Right ventricle myocardium inferior (tissue), 1 donor: ENCODE measurements around the gene ECHDC3. TPM values are rescaled to one million over a fixed set of nuclear protein-coding genes. Genes with fewer than 3 reads are reported as not detected.
A peak's percentile ranks its signal among the peaks of the same experiment; 100 is the strongest.
"Not testable (repeated sequence)": the region's sequence is repeated elsewhere in the genome, so short reads cannot be mapped to it uniquely, and the experiment has no call there.

Experiments used
- ATAC-seq: fragments of 200-7000 bp; cut with Tn5 transposase; one replicate; pipeline ENCODE4 v1.9.1; 2020; ENCODE audit warnings: mild to moderate bottlenecking, moderate library complexity
- DNase-seq: peaks from one replicate; pipeline ENCODE4 v3.0.0; 2021; ENCODE audit errors: missing footprints
- intact Hi-C: fragments of 100-400 bp; cut with DNase I; formaldehyde crosslinking; loops from one replicate; pipeline ENCODE4 v1.11.0; 2022
- long read RNA-seq: library from polyadenylated mRNA; unstranded; transcript quantifications from one replicate; pipeline ENCODE4 v2.0.0, GENCODE V29; 2021
- total RNA-seq: library from RNA; stranded (reverse); fragmentation: NEBNext Ultra II Directional; extraction: Animal tissue kit (Norgen Biotek cat#: 25700); gene quantifications from one replicate; pipeline ENCODE4 v1.2.1, GENCODE V29; 2021
- donor health status: DM: no; HTN: yes; CAD: no; lungs with severe emphysema.

The ECHDC3 gene, protein sequence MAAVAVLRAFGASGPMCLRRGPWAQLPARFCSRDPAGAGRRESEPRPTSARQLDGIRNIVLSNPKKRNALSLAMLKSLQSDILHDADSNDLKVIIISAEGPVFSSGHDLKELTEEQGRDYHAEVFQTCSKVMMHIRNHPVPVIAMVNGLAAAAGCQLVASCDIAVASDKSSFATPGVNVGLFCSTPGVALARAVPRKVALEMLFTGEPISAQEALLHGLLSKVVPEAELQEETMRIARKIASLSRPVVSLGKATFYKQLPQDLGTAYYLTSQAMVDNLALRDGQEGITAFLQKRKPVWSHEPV
- 101 TPM for total RNA-seq
- long read RNA-seq, transcript ECHDC3-201 (5 exons, 1,649 nt): major isoform, 141 of 164 reads
- long read RNA-seq, partial matches to known transcripts: 12 of 164 reads
- long read RNA-seq, other reads (novel, unspliced or antisense): 11 of 164 reads

DNA sequence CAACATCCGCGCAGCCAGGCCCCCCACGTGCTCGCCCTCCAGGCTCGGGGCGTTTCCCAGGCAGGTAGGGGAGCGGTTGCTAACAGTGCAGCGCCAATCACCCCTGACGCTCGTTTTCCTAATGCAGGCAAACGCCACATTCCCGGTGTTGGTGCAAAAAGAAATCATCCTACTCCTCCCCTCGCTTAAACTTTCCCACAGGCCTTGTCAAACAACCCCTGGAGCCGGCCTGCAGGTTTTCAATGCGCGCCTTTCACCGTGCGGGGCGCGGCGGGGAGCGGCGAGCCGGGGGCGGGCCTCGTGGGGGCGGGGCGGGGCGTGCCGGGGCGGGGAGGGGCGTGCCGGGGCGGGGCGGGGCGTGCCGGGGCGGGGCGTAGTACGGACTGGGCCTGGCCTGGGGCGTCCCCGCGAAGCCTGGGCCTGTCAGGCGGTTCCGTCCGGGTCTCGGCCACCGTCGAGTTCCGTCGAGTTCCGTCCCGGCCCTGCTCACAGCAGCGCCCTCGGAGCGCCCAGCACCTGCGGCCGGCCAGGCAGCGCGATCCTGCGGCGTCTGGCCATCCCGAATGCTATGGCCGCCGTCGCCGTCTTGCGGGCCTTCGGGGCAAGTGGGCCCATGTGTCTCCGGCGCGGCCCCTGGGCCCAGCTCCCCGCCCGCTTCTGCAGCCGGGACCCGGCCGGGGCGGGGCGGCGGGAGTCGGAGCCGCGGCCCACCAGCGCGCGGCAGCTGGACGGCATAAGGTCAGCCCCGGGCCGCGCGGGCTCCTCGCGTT, at the start of gene ECHDC3:
TSS of gene ECHDC3 (plus strand) at position 374 of the 770 bp plus-strand sequence. CDS start at position 569, 195 bp downstream.
- ATAC-seq: peak; percentile 86
- DNase-seq: peak; percentile 90
- intact Hi-C loops: loop anchor here (5.0 kb wide), 2 partner anchors 130 to 225 kb away; partner anchors contain the start of gene USP6NL

DNA sequence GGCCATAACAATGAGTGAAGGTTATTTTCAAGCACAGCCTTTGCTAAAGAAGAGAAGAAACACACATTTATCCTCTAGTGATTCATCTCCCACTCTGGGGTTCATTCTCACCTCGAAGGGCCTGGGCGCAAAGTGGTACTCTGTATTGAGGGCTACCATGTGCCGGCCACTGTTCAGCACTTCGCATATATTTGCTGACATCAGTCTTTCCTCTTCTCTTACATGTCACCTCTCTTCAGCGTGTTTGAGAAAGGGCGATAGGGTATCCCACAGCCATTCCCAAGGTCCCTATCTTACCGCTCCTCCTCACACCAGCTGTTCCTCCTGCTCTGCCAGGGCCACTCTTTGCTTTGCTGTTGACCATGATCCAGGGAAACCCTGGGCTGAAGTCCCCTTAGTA, 48.8 kb upstream of the ECHDC3 start:
- intact Hi-C loops: no loop called here
- no peak for ATAC-seq
- no peak for DNase-seq

DNA sequence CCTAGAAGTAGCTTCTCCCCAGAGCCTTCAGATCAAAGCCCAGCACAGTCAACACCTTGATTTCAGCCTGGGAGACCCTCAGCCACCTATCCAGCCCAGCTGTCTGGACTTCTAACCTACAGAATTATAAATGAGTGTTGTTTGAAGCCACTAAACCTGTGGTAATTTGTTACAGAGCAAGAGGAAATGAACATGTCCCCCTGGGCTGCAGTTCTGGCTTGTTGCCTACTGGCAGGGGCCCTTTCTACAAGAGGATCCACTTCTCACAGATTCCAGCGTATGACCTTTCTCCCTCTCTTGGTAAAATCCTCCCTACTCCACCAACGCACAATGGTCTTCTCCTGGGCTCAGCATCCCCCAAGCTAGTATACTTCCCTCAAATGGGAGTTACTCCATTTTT, 46.4 kb upstream of the ECHDC3 start:
- ATAC-seq (no peak), DNase-seq (no peak)
- intact Hi-C loops: no loop called here

DNA sequence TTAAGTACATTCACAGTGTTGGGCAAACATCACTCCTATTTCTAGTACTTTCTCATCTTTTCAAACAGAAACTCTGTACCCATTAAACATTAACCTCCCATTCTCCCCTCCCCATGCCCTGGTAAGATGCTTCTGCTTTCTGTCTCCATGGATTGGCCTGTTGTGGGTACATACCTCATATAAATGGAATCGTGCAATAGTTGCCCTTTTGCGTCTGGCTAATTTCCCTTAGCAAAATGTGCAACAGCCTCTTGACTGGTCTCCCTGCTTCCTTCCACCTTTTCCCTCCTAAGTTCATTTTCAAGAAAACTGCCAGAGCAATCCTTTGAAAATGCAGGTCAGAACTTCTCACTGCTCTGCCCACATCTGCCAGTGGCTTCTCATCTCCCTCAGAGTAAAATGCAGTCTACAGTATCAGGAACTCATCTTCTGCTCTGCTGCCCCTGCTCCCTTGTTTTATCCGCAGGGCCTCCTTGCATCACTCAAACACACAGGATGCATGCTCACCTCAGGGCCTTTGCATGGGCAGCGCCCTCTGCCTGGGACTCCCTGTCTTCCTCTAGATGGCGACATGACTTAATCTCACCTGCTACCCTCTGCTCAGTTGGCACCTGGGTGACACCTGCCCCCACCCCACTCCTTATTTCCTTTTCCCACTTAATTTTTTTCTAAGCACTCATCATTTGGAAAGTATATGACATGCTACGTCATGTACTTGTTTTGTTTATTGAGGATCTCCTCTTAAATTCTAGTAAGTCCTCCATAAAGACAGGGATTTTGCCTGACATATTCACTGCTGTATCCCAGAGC, 44.3 kb upstream of the ECHDC3 start:
- intact Hi-C loops: no loop called here
- no peak for DNase-seq
- no peak for ATAC-seq

DNA sequence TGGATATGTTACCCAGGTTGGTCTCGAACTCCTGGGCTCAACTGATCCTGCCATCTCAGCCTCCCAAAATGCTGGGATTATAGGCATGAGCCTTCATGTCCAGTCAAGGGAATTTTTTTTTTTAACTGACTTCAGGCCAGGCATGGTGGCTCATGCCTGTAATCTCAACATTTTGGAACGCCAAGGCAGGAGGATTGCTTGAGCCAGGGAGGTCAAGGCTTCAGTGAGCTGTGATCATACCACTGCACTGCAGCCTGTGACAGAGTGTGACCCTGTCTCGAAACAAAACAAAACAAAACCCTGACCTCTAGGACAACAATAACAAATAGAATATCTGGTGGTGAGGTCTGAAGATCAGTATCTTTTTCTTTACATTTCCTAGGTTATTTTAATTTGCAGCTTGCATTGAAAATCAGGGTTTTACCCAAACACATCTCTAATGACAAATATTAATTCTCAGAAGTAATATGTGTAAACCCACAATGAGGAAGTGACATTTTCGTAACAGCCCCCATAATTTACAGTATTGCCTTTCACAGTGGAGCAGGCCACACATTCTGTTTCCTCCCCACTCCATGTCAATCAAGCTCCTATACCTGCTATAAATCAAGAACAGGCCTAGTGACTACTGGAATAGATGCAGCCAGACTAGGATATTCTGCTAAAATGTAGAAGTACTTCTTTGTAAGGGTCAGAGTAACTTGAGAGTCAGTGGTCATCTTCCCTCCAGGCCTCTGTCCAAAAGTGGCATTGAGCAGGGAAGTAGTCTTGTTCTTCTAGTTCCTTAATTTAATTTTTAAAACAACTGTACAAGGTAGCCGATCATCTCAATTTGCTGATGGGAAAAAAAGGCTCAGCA, 43.3 kb upstream of the ECHDC3 start:
- no peak for DNase-seq
- intact Hi-C loops: no loop called here

DNA sequence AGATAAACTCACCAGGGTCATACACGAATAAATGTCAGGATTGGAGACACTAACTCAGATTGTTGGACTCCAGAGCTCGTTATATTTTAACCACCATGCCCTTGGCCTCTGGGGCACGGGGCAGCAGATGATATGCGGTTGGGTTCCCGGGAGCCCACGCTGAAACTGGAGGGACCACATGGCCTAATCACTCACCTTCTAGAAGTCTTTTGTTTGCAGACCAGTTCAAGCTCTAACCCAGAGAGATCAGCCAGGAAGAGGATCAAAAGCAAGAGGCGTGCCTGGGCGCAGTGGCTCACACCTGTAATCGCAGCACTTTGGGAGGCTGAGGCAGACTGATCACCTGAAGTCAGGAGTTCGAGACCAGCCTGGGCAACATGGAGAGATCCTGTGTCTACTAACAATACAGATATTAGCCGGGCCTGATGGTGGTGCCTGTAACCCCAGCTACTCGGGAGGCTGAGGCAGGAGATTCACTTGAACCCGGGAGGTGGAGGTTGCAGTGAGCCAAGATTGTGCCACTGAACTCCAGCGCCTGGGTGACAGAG, 42.6 kb upstream of the ECHDC3 start:
- ATAC-seq (no peak), DNase-seq (no peak)
- intact Hi-C loops: no loop called here

More for the DNA sequence above, 43.3 kb upstream of the ECHDC3 start:
- no peak for ATAC-seq

DNA sequence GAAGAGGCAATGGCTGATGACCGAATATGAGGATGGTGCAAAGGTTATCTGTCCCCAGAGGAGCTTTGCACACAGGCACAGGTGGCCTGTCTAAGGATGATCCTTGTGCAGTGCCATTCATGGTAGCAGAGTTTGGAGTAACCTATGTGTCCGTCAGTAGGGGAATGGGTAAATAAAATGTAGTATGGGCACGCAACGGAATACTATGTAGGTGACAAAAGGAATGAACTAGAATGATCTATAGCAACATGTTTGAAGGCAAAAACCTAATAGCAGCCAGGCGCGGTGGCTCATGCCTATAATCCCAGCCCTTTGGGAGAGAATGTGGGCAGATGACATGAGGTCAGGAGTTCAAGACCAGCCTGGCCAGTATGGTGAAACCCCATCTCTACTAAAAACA, 41.6 kb upstream of the ECHDC3 start:
- intact Hi-C loops: no loop called here
- DNase-seq: no peak
- no peak for ATAC-seq

DNA sequence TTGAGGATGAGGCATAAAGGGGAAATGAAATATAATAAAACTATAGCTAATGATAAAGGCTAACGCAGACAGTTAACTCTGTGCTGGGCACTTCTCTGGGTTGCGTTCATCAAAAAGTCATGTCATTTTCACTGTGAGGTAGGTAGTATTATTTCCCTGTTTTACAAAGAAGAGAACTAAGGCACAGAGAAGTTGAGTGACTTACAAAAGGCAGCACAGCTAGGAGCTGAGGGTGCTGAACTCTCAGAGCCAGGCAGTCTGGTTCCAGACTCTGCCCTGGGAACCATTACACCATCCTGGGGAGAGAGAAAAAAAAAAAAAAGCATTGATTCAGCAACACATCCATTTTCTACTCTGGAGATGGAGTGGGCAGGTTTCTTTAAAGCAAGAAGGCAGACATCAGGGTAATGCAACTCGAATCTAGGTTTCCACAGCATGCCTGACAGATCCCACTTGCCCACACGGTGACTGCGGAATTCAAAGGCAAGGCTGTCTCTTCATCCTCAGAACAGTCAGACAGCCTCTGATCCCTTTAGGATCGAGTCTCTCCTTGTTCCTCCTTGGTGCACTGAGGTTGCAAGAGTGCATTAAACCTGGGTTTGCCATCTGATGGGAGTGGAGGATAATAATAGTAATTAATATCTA, 40.6 kb upstream of the ECHDC3 start:
- no peak for DNase-seq
- intact Hi-C loops: no loop called here
- no peak for ATAC-seq

DNA sequence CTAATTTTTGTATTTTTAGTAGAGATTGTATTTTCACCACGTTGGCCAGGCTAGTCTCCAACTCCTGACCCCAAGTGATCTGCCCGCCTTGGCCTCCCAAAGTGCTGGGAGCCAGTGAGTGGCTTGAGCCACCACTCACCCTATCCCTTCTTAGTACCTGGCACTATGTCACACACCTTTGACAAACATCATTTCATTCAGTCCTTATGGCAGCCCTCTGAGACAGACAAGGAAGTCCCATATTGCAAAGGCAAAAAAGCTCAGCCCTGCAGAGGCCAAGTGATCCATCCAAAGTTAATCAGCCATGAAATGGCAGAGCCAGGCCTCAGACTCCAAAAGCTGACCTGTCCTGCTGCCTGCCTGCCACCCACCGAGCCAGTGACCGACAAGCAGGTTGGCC, 39.9 kb upstream of the ECHDC3 start:
- ATAC-seq (no peak), DNase-seq (no peak)
- intact Hi-C loops: no loop called here

DNA sequence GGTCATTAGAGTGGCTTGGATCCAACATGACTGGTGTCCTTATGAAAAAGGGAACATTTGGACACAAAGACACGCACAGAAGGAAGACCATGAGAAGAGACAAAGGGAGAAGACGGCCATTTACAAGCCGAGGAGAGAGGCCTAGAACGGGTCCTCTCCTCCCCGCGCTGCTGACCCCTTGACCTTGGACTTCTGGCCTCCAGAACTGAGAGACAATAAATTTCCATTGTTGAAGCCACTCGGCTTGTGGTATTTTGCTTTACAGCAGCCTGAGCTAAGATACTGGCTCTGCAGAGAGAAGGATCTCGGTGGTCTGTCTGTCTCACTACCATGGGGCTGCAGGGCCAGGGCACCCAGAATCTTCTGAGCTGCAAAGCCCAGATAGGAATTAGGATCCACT, 38.1 kb upstream of the ECHDC3 start:
- intact Hi-C loops: no loop called here
- DNase-seq (no peak), ATAC-seq (no peak)

DNA sequence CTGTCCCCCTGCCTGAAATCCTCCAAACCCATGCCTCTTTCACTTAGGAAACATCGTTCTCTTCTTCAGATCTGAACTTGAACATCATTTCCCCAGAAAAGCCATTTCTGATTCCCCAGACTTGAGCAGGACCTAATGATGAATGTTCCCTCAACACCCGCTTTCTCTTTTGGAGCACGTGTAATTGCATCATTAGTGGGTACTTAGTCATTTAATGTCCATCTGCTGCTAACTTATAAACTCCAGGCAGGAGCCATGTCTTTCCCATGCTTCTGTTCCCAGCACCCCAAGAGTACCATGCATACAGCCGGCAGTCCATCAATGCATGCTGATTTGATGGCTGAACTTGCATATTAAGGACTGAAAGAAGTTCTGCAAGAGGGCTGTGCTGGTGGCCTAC, 36.5 kb upstream of the ECHDC3 start:
- DNase-seq (no peak), ATAC-seq (no peak)
- intact Hi-C loops: no loop called here

DNA sequence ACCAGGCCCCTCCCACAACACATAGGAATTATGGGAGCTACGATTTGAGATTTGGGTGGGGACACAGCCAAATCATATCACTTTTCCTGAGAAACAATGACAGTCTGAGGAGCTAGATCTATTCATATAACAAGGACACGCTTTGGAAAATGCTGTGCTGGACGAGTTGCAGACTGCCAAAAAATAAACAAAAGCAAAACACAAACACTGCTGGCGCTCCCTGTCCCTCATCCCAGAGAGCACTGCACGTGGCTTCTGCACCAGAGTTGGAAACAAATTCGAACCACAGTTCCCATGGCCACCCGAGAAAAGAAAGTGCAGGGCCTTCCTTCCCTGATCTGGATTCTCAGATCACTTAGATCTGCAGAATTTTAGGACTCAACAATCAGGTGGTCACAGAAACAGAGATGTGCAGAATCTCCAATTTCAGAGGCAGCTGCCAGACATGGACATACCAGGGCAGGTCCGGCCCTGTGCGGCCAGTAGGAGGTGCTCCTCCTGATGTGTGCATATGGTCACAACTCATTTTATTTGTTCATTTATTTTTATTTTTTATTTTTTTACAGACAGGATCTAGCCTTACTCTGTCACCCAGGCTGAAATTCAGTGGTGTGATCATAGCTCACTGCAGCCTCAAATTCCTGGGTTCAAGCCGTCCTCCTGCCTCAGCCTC, 35.2 kb upstream of the ECHDC3 start:
- intact Hi-C loops: no loop called here
- ATAC-seq: no peak
- no peak for DNase-seq

DNA sequence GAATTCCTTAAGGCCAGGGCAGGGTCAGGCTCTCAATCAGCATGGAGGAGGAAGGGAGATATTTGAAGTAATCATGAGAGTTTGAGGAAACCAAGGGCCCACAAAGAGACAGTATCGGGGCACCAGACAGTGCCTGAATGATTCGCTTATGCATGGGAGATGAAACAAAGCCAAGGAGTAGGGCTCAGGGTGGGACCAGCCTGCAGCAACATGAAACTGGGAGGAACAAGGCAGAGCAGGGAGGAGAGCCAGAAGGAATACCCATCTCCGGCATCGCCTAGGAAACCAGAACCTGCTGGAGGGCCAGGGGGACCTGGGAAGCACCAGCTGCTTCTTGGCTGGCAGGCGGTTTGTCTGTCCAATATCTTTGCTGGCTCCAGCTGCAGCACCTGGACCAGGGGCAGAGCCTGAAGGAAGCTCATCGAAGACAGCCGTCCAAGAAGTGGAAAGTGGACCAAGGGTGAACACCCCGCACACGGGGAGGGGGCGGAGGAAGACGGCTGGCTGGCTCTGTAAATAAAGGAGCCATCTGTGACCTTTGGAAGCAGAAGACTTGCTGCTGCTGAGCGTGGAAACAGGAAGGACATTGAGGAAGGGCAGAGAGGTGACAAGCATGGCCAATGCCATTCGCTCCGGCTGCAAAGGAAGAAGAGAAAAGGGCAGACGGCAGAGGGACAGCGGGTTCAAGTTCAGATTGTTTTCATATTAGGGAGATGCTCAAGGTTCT, 34.4 kb upstream of the ECHDC3 start:
- DNase-seq: no peak
- no peak for ATAC-seq
- intact Hi-C loops: no loop called here

DNA sequence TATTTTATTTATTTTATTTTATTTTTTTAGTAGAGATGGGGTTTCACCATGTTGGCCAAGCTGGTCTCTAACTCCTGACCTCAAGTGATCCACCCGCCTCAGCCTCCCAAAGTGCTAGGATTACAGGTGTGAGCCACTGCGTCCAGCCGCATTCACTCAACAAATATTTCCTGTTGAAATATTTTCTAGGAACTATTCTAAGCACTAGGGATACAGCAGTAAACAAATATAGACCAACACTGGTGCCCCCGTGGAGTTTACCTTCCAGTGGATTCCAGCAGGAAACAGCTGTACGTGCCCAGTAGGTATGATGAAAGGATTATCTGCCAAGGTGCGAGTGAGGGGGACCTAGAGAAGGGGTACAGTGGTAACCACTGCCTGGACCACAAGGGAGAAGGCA, 33.4 kb upstream of the ECHDC3 start:
- DNase-seq, ATAC-seq, intact Hi-C loops: not testable (repeated sequence)

DNA sequence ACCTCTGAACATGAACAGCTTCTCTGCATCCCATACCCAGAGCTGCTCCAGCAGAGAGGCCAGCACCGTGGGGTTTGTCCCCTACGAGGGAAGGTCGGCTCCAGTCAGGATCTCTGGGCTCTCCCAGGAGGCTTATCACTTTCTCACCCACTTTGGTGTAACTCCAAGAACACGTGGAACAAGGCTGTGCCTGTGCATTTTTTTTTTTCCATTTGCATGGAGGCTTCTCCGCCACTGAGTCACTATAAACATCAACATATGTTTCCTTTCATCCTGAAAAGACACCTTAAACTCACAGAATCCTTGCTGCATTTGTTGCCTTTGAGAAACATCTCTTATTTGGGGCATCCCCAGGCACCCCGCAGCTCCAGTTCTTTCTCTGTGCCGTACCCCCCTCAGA, 29.4 kb upstream of the ECHDC3 start:
- no peak for ATAC-seq
- intact Hi-C loops: no loop called here
- DNase-seq: no peak

DNA sequence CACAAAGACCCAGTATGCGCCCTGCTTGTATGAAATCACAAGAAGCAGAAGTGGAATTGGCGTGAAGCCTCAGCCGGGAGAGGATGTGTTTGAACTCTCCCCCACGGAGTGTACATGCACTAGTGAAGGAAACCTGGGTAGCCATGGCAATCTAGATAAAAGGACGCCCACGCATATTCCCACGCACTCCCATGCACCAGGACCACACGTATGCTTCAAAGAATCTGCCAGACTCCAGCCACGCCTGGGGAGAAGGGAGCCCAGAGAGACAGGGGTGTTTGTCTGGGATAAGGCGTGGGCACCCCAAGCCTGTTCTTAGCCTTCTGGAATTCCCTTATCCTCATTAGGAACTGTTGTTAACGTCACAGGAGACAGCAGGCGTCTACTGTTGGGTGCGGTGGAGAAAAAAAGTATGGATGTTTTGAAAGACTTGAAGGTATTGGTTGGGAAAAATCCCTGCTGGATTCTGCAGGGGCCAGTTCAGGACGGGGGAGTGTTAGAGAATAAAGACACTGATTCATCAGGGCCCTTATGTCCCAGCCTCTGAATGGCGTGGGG, 28.9 kb upstream of the ECHDC3 start:
- no peak for DNase-seq
- ATAC-seq: peak; percentile 25
- intact Hi-C loops: no loop called here
